H9 (cell line): ENCODE results near the gene FDX1. TPM values are rescaled to one million over a fixed set of nuclear protein-coding genes. Genes with fewer than 3 reads are reported as not detected.

ENCODE experiments used
- DNase-seq: peaks from one replicate; pipeline ENCODE4 v3.0.0-alpha.2; 2017
- H2AFZ ChIP-seq: one replicate; pipeline ENCODE4 v1.6.1; 2013; ENCODE audit warnings: mild to moderate bottlenecking, low read length, control low read depth, moderate library complexity
- H2AK5ac ChIP-seq: 2 replicates; pipeline ENCODE4 v1.6.1; 2013; ENCODE audit warnings: low read length, control low read depth, mixed read lengths; ENCODE audit not compliant: insufficient read length
- H2BK120ac ChIP-seq: one replicate; pipeline ENCODE4 v1.6.1; 2013; ENCODE audit warnings: low read depth, mild to moderate bottlenecking, low read length, control low read depth, inconsistent platforms; ENCODE audit not compliant: poor library complexity, severe bottlenecking
- H2BK12ac ChIP-seq: 2 replicates; pipeline ENCODE4 v1.6.1; 2013; ENCODE audit warnings: low read length, control low read depth, mixed read lengths, low read depth; ENCODE audit not compliant: insufficient read length
- H2BK15ac ChIP-seq: 2 replicates; pipeline ENCODE4 v1.6.1; 2013; ENCODE audit warnings: low read depth, low read length, control low read depth
- H2BK20ac ChIP-seq: one replicate; pipeline ENCODE4 v1.6.1; 2013; ENCODE audit warnings: low read depth, mild to moderate bottlenecking, low read length, control low read depth, inconsistent platforms; ENCODE audit not compliant: poor library complexity, severe bottlenecking
- H2BK5ac ChIP-seq: 2 replicates; pipeline ENCODE4 v1.6.1; 2013; ENCODE audit warnings: low read length, control low read depth, mixed read lengths; ENCODE audit not compliant: insufficient read length
- H3K14ac ChIP-seq: 2 replicates; pipeline ENCODE4 v1.6.1; 2013; ENCODE audit warnings: low read length, control low read depth; ENCODE audit not compliant: insufficient read depth
- H3K18ac ChIP-seq: 2 replicates; pipeline ENCODE4 v1.6.1; 2013; ENCODE audit warnings: low read depth, mild to moderate bottlenecking, mixed read lengths, low read length, control low read depth; ENCODE audit not compliant: insufficient read length
- H3K23ac ChIP-seq: 2 replicates; pipeline ENCODE4 v1.6.1; 2013; ENCODE audit warnings: low read length, control low read depth, mixed read lengths, low read depth; ENCODE audit not compliant: insufficient read length
- H3K23me2 ChIP-seq: 2 replicates; pipeline ENCODE4 v1.6.1; 2013; ENCODE audit warnings: low read depth, mild to moderate bottlenecking, mixed read lengths, low read length, control low read depth; ENCODE audit not compliant: insufficient read length, poor library complexity, severe bottlenecking
- H3K27ac ChIP-seq: 2 replicates; pipeline ENCODE4 v1.5.1; 2013; ENCODE audit warnings: low read length, control low read depth, mixed read lengths, low read depth; ENCODE audit not compliant: insufficient read length
- H3K27me3 ChIP-seq: 2 replicates; pipeline ENCODE4 v1.6.1; 2013; ENCODE audit warnings: low read length, control low read depth, inconsistent platforms; ENCODE audit not compliant: insufficient read depth
- H3K4ac ChIP-seq: 2 replicates; pipeline ENCODE4 v1.6.1; 2013; ENCODE audit warnings: low read depth, mild to moderate bottlenecking, control low read depth, inconsistent platforms, low read length, moderate library complexity
- H3K4me1 ChIP-seq: 2 replicates; pipeline ENCODE4 v1.6.1; 2013; ENCODE audit warnings: low read length, control low read depth, inconsistent platforms; ENCODE audit not compliant: insufficient read depth
- H3K4me2 ChIP-seq: 2 replicates; pipeline ENCODE4 v1.6.1; 2013; ENCODE audit warnings: low read length, control low read depth, mixed read lengths; ENCODE audit not compliant: insufficient read length, insufficient read depth
- H3K56ac ChIP-seq: 2 replicates; pipeline ENCODE4 v1.6.1; 2013; ENCODE audit warnings: low read depth, mild to moderate bottlenecking, mixed read lengths, low read length, control low read depth; ENCODE audit not compliant: insufficient read length
- H3K79me1 ChIP-seq: 2 replicates; pipeline ENCODE4 v1.6.1; 2013; ENCODE audit warnings: low read depth, mild to moderate bottlenecking, moderate library complexity, low read length, control low read depth, inconsistent platforms; ENCODE audit not compliant: insufficient read depth, poor library complexity, severe bottlenecking
- H3K79me2 ChIP-seq: 2 replicates; pipeline ENCODE4 v1.6.1; 2013; ENCODE audit warnings: low read length, control low read depth, inconsistent platforms; ENCODE audit not compliant: insufficient read depth
- H3K9ac ChIP-seq: 2 replicates; pipeline ENCODE4 v1.6.1; 2013; ENCODE audit warnings: low read length, control low read depth, mixed read lengths; ENCODE audit not compliant: insufficient read length; ENCODE audit errors: extremely low read depth
- H3K9me3 ChIP-seq: one replicate; pipeline ENCODE4 v1.6.1; 2013; ENCODE audit warnings: low read depth, low read length, inconsistent platforms; ENCODE audit not compliant: control insufficient read depth
- H3T11ph ChIP-seq: one replicate; pipeline ENCODE4 v1.6.1; 2013; ENCODE audit warnings: mild to moderate bottlenecking, low read length, control low read depth, inconsistent platforms
- H4K20me1 ChIP-seq: one replicate; pipeline ENCODE4 v1.6.1; 2013; ENCODE audit not compliant: control insufficient read depth, insufficient read length, insufficient read depth
- H4K5ac ChIP-seq: 2 replicates; pipeline ENCODE4 v1.6.1; 2013; ENCODE audit warnings: low read depth, mild to moderate bottlenecking, mixed read lengths, low read length, control low read depth; ENCODE audit not compliant: insufficient read length
- H4K8ac ChIP-seq: replicated peaks from 2 replicates; pipeline ENCODE4 v1.6.1; 2013; ENCODE audit warnings: low read length, control low read depth, mixed read lengths, low read depth; ENCODE audit not compliant: insufficient read length
- H4K91ac ChIP-seq: 2 replicates; pipeline ENCODE4 v1.6.1; 2013; ENCODE audit warnings: low read depth, mild to moderate bottlenecking, moderate library complexity, mixed read lengths, low read length, control low read depth; ENCODE audit not compliant: insufficient read length
- H3K27ac Mint-ChIP-seq, 3 experiments: 2 replicates in 2 of 3; 3 replicates in 1 of 3; pipeline ENCODE4 v1.8.0; 2020 to 2021; ENCODE audit warnings: mixed read lengths in 3 of 3, mild to moderate bottlenecking in 1 of 3, moderate library complexity in 1 of 3
- H3K27me3 Mint-ChIP-seq: 2 replicates; pipeline ENCODE4 v1.8.0; 2021; ENCODE audit warnings: low read depth, mild to moderate bottlenecking, moderate library complexity, mixed read lengths
- H3K36me3 Mint-ChIP-seq, 3 experiments: 2 replicates in 2 of 3; 3 replicates in 1 of 3; pipeline ENCODE4 v1.8.0; 2020 to 2021; ENCODE audit warnings: low read depth in 3 of 3, mixed read lengths in 3 of 3; ENCODE audit not compliant: insufficient read depth in 1 of 3
- H3K4me1 Mint-ChIP-seq, 2 experiments: 2 replicates each; pipeline ENCODE4 v1.8.0; 2020; ENCODE audit warnings: mixed read lengths in 2 of 2
- H3K4me3 Mint-ChIP-seq, 2 experiments: 2 replicates in 1 of 2; 3 replicates in 1 of 2; pipeline ENCODE4 v1.8.0; 2020 to 2021; ENCODE audit warnings: mild to moderate bottlenecking in 2 of 2, mixed read lengths in 2 of 2, moderate library complexity in 1 of 2
- H3K9me3 Mint-ChIP-seq, 2 experiments: 2 replicates in 1 of 2; 3 replicates in 1 of 2; pipeline ENCODE4 v1.8.0; 2020; ENCODE audit warnings: mild to moderate bottlenecking in 2 of 2, mixed read lengths in 2 of 2, moderate library complexity in 1 of 2
- WGBS: extraction: QIAGEN DNeasy Blood & Tissue Kit; methylation state at CpG from one replicate; pipeline ENCODE4 v1.1.7; 2013; ENCODE audit warnings: missing lambda C conversion rate, low lambda C conversion rate, mixed read lengths; ENCODE audit not compliant: insufficient read length; ENCODE audit errors: extremely low coverage; 5-methylcytosine and 5-hydroxymethylcytosine counted together
- long read RNA-seq: library from polyadenylated mRNA; unstranded; transcript quantifications from one replicate; pipeline ENCODE4 v2.0.0, GENCODE V29; 2020
- total RNA-seq: library from RNA; stranded (reverse); gene quantifications from 2 replicates; pipeline ENCODE4 v1.2.1, GENCODE V29; 2021
- TF ChIP-seq, protein P1 (sequence below): fragments of 200-600 bp; sonication (generic); conservative IDR thresholded peaks from 3 replicates; pipeline ENCODE4 v1.8.0; 2021; ENCODE audit warnings: antibody characterized with exemption, mild to moderate bottlenecking

The FDX1 gene
- total RNA-seq, result 9.1 and 10.1 TPM in 2 replicates
- long read RNA-seq, transcript FDX1-201 (4 exons, 3,206 nt), result major isoform, 20 of 22 reads
- long read RNA-seq, partial matches to known transcripts, result 0 of 22 reads
- long read RNA-seq, other reads (novel, unspliced or antisense), result 2 of 22 reads

DNA sequence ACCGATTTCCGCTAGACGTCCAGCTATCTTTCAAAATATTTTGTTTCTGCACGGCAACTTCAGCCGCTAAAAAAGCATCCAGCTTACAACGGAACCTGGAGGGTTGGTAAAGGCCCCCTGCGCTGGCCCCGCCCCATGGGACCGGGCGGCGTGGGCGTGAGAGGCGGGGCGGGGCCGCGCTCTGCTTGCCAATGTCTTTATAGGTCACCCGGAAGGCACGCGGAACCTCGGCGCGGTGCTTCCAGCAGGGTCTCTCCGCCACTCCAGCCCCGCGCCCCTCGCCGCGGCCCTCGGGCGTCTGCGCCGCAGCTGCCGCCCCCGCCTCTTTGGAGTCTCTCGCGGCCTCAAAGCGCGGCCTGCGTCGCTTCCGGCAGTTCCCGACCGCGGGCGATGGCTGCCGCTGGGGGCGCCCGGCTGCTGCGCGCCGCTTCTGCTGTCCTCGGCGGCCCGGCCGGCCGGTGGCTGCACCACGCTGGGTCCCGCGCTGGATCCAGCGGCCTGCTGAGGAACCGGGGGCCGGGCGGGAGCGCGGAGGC is at the start of gene FDX1:
TSS of gene FDX1 (plus strand) at position 218 of the 536 bp plus-strand sequence. CDS start at position 391, 173 bp downstream.
- peaks cover 0 to 3% of the 10 kb centered on the region in 2 experiments; a peak in 1 of 5 replicates for H3K9me3 Mint-ChIP-seq
- no peak within 1 kb of the TSS for H4K91ac ChIP-seq

More for the DNA sequence above, at the start of gene FDX1:
- H2BK20ac ChIP-seq, result no peak within 1 kb of the TSS
- Mint-ChIP-seq H3K27me3 (peaks cover 8% of the 10 kb centered on the region), H3K27ac (peak within 1 kb of the TSS; percentile 88 to 97 (median 95); a peak in 6 of 7 replicates), H3K36me3 (no peaks in the 10 kb centered on the region; a peak in 1 of 7 replicates), H3K4me3 (peak within 1 kb of the TSS; percentile 94 to 98), H3K4me1 (peaks cover 30 to 34% of the 10 kb centered on the region in 2 experiments)
- no peak within 1 kb of the TSS for H4K5ac ChIP-seq
- H3K27me3 ChIP-seq, result no peaks in the 10 kb centered on the region
- no peak within 1 kb of the TSS for H2AFZ ChIP-seq
- H4K20me1 ChIP-seq, result no peaks in the 10 kb centered on the region
- H2BK15ac ChIP-seq, result no peak within 1 kb of the TSS; the same call in 1 of the 2 replicates
- no peaks in the 10 kb centered on the region; the same call in 1 of the 2 replicates for H3K79me2 ChIP-seq
- H4K8ac ChIP-seq, result no peak within 1 kb of the TSS
- no CpG with 5 or more reads among the region's 65 CpGs for WGBS
- H3K9ac ChIP-seq, result peak within 1 kb of the TSS; percentile 69
- H3K27ac ChIP-seq, result no peak within 1 kb of the TSS
- no peak within 1 kb of the TSS for H2AK5ac ChIP-seq
- H2BK12ac ChIP-seq, result no peak within 1 kb of the TSS
- H3K18ac ChIP-seq, result peak within 1 kb of the TSS; percentile 46
- peaks cover 3% of the 10 kb centered on the region for H3K79me1 ChIP-seq
- no peak within 1 kb of the TSS for H3K56ac ChIP-seq
- H3T11ph ChIP-seq, result no peak within 1 kb of the TSS
- H3K14ac ChIP-seq, result peak within 1 kb of the TSS; percentile 60
- H3K4me2 ChIP-seq, result peak within 1 kb of the TSS; percentile 80
- no peak within 1 kb of the TSS for H2BK120ac ChIP-seq
- no peak within 1 kb of the TSS for H3K4ac ChIP-seq
- no peak within 1 kb of the TSS for H2BK5ac ChIP-seq
- TF ChIP-seq, protein P1, sequence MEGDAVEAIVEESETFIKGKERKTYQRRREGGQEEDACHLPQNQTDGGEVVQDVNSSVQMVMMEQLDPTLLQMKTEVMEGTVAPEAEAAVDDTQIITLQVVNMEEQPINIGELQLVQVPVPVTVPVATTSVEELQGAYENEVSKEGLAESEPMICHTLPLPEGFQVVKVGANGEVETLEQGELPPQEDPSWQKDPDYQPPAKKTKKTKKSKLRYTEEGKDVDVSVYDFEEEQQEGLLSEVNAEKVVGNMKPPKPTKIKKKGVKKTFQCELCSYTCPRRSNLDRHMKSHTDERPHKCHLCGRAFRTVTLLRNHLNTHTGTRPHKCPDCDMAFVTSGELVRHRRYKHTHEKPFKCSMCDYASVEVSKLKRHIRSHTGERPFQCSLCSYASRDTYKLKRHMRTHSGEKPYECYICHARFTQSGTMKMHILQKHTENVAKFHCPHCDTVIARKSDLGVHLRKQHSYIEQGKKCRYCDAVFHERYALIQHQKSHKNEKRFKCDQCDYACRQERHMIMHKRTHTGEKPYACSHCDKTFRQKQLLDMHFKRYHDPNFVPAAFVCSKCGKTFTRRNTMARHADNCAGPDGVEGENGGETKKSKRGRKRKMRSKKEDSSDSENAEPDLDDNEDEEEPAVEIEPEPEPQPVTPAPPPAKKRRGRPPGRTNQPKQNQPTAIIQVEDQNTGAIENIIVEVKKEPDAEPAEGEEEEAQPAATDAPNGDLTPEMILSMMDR, result peak; percentile 74
- no peak within 1 kb of the TSS for H3K23ac ChIP-seq
- peaks cover 2% of the 10 kb centered on the region; the same call in 1 of the 2 replicates for H3K4me1 ChIP-seq
- H3K9me3 ChIP-seq, result no peaks in the 10 kb centered on the region
- H3K23me2 ChIP-seq, result peaks cover 6% of the 10 kb centered on the region
- DNase-seq, result peak; percentile 91
